IPS DF 6.9 (cell line): ENCODE data around the gene CD8B2.
A peak's percentile ranks its signal among the peaks of the same experiment; 100 is the strongest.

Experiments
- DNase-seq: peaks from one replicate; pipeline ENCODE4 v3.0.0-alpha.2; 2013; ENCODE audit warnings: low read depth, low spot score
- H3K27ac ChIP-seq: one replicate; pipeline ENCODE4 v1.5.1; 2013; ENCODE audit warnings: low read length, control low read depth
- H3K27me3 ChIP-seq: 2 replicates; pipeline ENCODE4 v1.6.1; 2013; ENCODE audit warnings: mild to moderate bottlenecking, low read length; ENCODE audit not compliant: control insufficient read depth, insufficient read depth
- H3K36me3 ChIP-seq: 2 replicates; pipeline ENCODE4 v1.6.1; 2013; ENCODE audit warnings: low read length; ENCODE audit not compliant: control insufficient read depth, insufficient read depth
- H3K4me1 ChIP-seq: 2 replicates; pipeline ENCODE4 v1.6.1; 2013; ENCODE audit warnings: low read length; ENCODE audit not compliant: control insufficient read depth, insufficient read depth
- H3K4me3 ChIP-seq: 2 replicates; pipeline ENCODE4 v1.5.1; 2013; ENCODE audit warnings: mild to moderate bottlenecking, low read length
- H3K9me3 ChIP-seq: 2 replicates; pipeline ENCODE4 v1.6.1; 2013; ENCODE audit warnings: low read length, inconsistent platforms; ENCODE audit not compliant: control insufficient read depth, insufficient read depth
- WGBS: extraction: QIAGEN DNeasy Blood & Tissue Kit; methylation state at CpG from one replicate; pipeline ENCODE4 v1.1.7; 2013; ENCODE audit warnings: mixed read lengths, missing lambda C conversion rate; ENCODE audit not compliant: insufficient read length, insufficient coverage; 5-methylcytosine and 5-hydroxymethylcytosine counted together

Gene CD8B2

GRCh38 chr2:106532236-106532635 is 45.1 kb downstream of the CD8B2 start:
- no peaks in the 10 kb centered on the region for H3K36me3 ChIP-seq
- H3K4me1 ChIP-seq: no peaks in the 10 kb centered on the region
- no peaks in the 10 kb centered on the region for H3K27me3 ChIP-seq
- no peaks in the 10 kb centered on the region for H3K9me3 ChIP-seq
- no CpG with 5 or more reads among the region's 3 CpGs for WGBS
- no peak overlapping the region for H3K27ac ChIP-seq
- no peak overlapping the region for H3K4me3 ChIP-seq
- no peak for DNase-seq

GRCh38 chr2:106534471-106534870 is 47.3 kb downstream of the CD8B2 start:
- Histone ChIP-seq H3K4me3 (no peak overlapping the region), H3K36me3 (no peaks in the 10 kb centered on the region), H3K27me3 (no peaks in the 10 kb centered on the region), H3K9me3 (no peaks in the 10 kb centered on the region), H3K27ac (no peak overlapping the region), H3K4me1 (no peaks in the 10 kb centered on the region)
- no CpG with 5 or more reads among the region's 6 CpGs for WGBS
- DNase-seq: no peak

DNA sequence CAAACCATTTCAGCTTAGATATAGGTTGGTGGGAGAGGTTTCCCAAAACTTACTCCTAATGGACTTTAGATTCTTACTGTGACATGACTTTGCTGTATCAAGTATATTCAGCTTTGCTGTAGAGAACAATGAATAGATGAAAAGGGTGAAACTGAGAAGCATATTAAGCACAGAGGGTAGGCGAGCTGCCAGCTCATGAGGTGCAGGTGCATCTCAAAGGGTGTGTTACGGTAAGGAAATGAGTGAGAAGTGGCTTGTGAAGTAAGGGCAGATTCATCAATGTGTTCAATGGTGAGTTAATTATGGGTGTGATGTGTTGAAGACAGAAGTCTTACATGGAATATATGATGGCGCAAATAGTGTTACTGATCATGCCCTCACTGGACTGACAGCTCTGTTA is 49.3 kb downstream of the CD8B2 start:
- Histone ChIP-seq H3K27me3 (no peaks in the 10 kb centered on the region), H3K9me3 (no peaks in the 10 kb centered on the region), H3K4me1 (no peaks in the 10 kb centered on the region), H3K4me3 (no peak overlapping the region), H3K27ac (no peak overlapping the region), H3K36me3 (no peaks in the 10 kb centered on the region)
- DNase-seq: no peak
- WGBS: no CpG with 5 or more reads among the region's 3 CpGs

DNA sequence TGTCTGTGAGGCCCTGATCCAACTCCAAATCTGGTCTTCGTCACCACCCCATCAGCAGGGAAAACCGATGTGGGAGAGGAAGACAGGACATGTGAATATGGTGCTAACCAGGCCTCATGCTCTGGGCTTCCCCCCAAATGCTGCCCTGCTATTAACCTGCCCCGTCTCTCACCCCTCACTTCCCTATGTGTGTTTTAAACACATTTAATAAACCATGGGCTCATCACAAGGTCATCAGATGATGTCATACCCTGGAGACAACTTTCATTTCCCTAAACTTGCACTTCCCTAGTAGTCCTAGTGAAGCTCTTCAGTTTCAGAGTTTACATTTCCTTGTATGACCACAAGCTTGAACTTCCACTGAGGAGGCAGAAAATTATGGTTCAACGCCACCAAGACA is 49.9 kb downstream of the CD8B2 start:
- WGBS: no CpG with 5 or more reads among the region's 4 CpGs
- Histone ChIP-seq H3K27ac (no peak overlapping the region), H3K9me3 (no peaks in the 10 kb centered on the region), H3K27me3 (no peaks in the 10 kb centered on the region), H3K36me3 (no peaks in the 10 kb centered on the region), H3K4me1 (no peaks in the 10 kb centered on the region), H3K4me3 (no peak overlapping the region)
- no peak for DNase-seq

DNA sequence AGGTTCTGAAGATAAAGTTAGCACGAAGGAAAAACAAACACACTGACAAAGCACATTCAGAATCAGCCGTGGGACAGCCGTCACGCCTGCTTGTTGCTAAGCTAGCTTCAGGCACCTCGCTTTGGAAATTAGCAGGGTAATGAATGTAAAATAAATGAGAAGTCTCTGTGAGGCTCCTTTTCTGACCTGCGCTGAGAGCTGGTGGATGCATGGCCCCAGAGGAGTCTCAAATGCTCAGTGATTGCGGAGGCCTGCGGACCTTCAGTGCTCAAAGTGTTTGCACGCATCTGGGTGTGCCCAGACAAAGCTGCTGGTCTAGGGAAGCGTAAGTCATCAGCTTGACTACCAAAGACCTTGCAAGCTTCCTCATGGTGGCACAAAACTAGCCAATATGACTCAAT is 50.6 kb downstream of the CD8B2 start:
- Histone ChIP-seq H3K9me3 (no peaks in the 10 kb centered on the region), H3K27ac (no peak overlapping the region), H3K4me1 (no peaks in the 10 kb centered on the region), H3K27me3 (no peaks in the 10 kb centered on the region), H3K4me3 (no peak overlapping the region), H3K36me3 (no peaks in the 10 kb centered on the region)
- no CpG with 5 or more reads among the region's 10 CpGs for WGBS
- DNase-seq: no peak

DNA sequence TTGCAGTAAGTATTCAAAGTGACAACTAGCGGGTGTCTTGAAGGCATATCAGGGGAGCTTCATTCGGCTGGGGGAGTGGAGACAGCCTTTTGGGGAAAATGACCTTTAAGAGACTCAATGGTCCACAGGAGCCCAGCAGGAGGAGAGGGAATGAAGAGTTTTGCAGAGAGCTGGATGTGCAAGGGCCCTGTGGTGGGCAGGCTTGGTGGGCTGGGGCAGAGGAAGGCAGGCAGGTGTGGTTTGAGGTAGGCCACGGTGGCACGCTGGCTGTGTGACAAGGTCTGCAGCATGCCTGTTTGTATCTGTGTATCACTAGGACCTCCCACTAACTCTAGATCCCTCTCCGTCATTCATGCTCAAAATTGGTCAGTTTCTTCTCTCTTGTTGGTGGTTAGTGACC is 53.7 kb downstream of the CD8B2 start:
- H3K27ac ChIP-seq: no peak overlapping the region
- H3K36me3 ChIP-seq: no peaks in the 10 kb centered on the region
- no peaks in the 10 kb centered on the region for H3K9me3 ChIP-seq
- H3K4me1 ChIP-seq: no peaks in the 10 kb centered on the region
- no peaks in the 10 kb centered on the region for H3K27me3 ChIP-seq
- no peak overlapping the region for H3K4me3 ChIP-seq
- no CpG with 5 or more reads among the region's 5 CpGs for WGBS
- DNase-seq: no peak

- H3K4me1 ChIP-seq: no peaks in the 10 kb centered on the region
- WGBS: no CpG with 5 or more reads among the region's 4 CpGs
- H3K4me3 ChIP-seq: no peak overlapping the region
- no peaks in the 10 kb centered on the region for H3K36me3 ChIP-seq
- H3K9me3 ChIP-seq: no peaks in the 10 kb centered on the region
- H3K27me3 ChIP-seq: no peaks in the 10 kb centered on the region
- no peak for DNase-seq
- H3K27ac ChIP-seq: no peak overlapping the region
These were observed 54.2 kb downstream of the CD8B2 start for GRCh38 chr2:106541333-106541732.

DNA sequence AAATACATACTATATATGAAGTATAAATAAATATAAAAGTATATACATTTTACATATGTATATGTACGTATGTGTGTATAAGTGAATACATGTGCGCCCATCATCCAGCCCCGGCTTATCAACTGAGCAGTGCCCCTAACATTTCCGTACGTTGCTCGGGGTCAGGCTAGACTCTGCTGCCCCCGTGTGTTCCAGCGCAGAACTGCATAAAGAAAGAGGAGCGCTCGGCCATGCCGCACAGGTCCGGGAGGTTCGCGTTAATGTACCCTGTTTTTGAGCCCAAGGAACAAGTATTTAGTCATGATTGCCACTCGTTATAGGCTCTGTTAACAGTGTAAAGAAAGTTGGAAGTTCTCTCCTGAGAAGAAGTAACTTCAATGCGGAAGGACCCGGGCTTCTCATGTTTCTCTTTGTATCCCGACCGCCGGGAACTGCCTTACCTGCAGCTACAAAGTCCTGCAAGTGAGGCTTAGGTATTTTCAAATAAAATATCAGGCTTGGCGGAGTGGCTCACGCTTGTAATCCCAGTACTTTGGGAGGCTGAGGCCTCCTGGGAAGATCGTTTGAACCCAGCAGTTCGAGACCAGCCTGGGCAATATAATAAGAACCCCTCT is 55.7 kb downstream of the CD8B2 start:
- no CpG with 5 or more reads among the region's 24 CpGs for WGBS
- H3K4me3 ChIP-seq: no peak overlapping the region; the same call in 1 of the 2 replicates
- no peaks in the 10 kb centered on the region for H3K36me3 ChIP-seq
- H3K4me1 ChIP-seq: no peaks in the 10 kb centered on the region
- H3K27ac ChIP-seq: no peak overlapping the region
- no peaks in the 10 kb centered on the region for H3K27me3 ChIP-seq
- no peaks in the 10 kb centered on the region for H3K9me3 ChIP-seq
- peak; percentile 47 for DNase-seq

GRCh38 chr2:106545007-106545406 is 57.8 kb downstream of the CD8B2 start:
- DNase-seq: no peak

GRCh38 chr2:106546391-106546990 is 59.3 kb downstream of the CD8B2 start:
- H3K27me3 ChIP-seq: no peaks in the 10 kb centered on the region
- DNase-seq: no peak
- H3K4me3 ChIP-seq: no peak overlapping the region
- no peaks in the 10 kb centered on the region for H3K4me1 ChIP-seq
- no peaks in the 10 kb centered on the region for H3K36me3 ChIP-seq
- H3K27ac ChIP-seq: no peak overlapping the region
- WGBS: no CpG with 5 or more reads among the region's 8 CpGs
- H3K9me3 ChIP-seq: no peaks in the 10 kb centered on the region

More at GRCh38 chr2:106545007-106545406, 57.8 kb downstream of the CD8B2 start:
- Histone ChIP-seq H3K9me3 (no peaks in the 10 kb centered on the region), H3K27me3 (no peaks in the 10 kb centered on the region), H3K4me3 (no peak overlapping the region), H3K27ac (no peak overlapping the region), H3K36me3 (no peaks in the 10 kb centered on the region), H3K4me1 (no peaks in the 10 kb centered on the region)
- WGBS: no CpG with 5 or more reads among the region's 10 CpGs
